ENCODE results near the gene DCTPP1. TPM values are rescaled to one million over a fixed set of nuclear protein-coding genes. Genes with fewer than 3 reads are reported as not detected.

DCTPP1 gene
- total RNA-seq, 4 donors from 2014 or later = 11.8 to 32.6 (median 17.8) TPM

DNA sequence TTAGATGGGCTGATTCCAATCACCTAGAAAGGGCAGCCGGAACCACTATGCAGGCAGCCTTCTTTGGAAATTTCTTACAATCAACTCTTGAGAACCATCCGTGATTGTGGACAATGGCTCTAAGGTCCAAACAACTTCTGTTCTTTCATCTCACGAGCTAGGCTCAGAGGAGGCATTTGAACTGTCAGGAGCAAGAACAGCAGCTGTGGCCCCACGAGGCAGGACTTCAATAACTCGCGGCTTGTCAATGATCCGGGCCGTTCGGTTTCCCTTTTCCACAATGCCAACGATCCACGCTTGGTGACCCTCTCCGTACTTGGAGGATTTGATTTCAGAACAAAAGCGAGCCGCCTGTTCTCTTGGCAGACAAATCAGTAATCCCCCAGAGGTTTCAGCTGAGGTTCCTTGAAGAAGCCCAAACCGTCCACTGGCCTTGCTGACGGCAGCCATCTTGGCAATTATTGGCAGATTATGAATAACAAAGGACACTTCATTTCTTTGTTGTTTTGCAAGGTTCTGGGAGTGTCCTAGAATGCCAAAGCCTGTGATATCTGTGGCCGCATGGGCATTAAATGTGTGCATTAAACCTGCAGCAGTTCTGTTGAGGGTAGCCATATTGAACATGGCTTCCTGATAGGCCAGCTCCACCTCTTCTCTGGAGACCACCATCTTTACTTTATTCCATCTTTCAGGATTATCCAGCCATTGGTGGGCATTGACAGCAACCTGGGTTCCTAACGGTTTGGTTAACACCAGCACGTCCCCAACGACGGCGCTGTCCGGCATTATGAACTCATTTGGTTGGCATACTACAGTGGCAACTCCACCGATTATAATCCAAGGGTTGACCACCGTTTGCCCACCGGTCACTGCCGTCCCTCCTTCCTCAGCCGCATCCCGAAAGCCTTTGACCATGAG is 14.7 kb upstream of the DCTPP1 start:
- Histone ChIP-seq H3K9me3 (no peaks in the 10 kb centered on the region), H3K4me1 (peaks cover 20 to 21% of the 10 kb centered on the region in 2 donors), H3K4me3 (peak overlapping the region; percentile 89 to 100 (median 95)), H3K27me3 (no peaks in the 10 kb centered on the region), H3K27ac (peak overlapping the region; percentile 97 to 100 (median 98)), H3K36me3 (no peaks in the 10 kb centered on the region)
- in situ Hi-C loops (cut with MboI; ENCODE audit: low sequenced_read_pairs in 4 of 4) = loop anchor here in 1 of 4 donors (10.0 to 25.0 kb wide), 2 partner anchors 90 to 193 kb away; partner anchors contain the start of gene ZNF747
- DNase-seq = no peak
- ATAC-seq = no peak
- TF ChIP-seq, protein P1, sequence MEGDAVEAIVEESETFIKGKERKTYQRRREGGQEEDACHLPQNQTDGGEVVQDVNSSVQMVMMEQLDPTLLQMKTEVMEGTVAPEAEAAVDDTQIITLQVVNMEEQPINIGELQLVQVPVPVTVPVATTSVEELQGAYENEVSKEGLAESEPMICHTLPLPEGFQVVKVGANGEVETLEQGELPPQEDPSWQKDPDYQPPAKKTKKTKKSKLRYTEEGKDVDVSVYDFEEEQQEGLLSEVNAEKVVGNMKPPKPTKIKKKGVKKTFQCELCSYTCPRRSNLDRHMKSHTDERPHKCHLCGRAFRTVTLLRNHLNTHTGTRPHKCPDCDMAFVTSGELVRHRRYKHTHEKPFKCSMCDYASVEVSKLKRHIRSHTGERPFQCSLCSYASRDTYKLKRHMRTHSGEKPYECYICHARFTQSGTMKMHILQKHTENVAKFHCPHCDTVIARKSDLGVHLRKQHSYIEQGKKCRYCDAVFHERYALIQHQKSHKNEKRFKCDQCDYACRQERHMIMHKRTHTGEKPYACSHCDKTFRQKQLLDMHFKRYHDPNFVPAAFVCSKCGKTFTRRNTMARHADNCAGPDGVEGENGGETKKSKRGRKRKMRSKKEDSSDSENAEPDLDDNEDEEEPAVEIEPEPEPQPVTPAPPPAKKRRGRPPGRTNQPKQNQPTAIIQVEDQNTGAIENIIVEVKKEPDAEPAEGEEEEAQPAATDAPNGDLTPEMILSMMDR (IDR thresholded peaks at IDR 0.05 in 4 of 5, conservative IDR thresholded peaks at IDR 0.05 in 1 of 5) = no peak
- TF ChIP-seq POLR2A (IDR thresholded peaks at IDR 0.05) = no peak
- intact Hi-C loops (cut with DNase I; ENCODE audit: low total_unique reads) = loop anchor here (1.0 to 2.0 kb wide), 2 partner anchors 14 to 82 kb away; partner anchors contain the start of genes DCTPP1 and ZNF768

DNA sequence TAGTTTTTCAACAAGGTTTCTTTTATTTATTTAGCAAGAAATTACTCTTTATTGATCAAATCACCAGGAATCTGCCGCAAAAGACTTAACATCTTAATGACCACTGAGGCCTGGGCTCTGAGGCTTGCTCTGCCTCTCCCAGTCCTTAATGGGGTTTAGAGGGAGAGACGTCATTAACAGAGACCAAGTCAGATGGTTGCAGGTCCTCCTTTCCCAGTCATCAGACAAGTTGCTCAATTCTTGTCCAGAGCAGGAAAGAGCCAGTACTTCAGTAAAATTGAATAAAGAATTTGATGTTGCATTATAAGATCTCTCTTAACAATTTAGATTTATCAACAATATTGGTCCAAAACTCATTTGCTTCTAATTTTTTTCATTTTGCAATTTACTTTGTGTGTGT is 13.8 kb upstream of the DCTPP1 start:
- H3K36me3 ChIP-seq = no peaks in the 10 kb centered on the region
- in situ Hi-C loops (cut with MboI; ENCODE audit: low sequenced_read_pairs in 4 of 4) = loop anchor here in 1 of 4 donors (10.0 to 25.0 kb wide), 2 partner anchors 91 to 194 kb away; partner anchors contain the start of gene ZNF747
- peak overlapping the region in 3 of 4 donors; percentile 12 to 95 (median 95) for H3K4me3 ChIP-seq
- TF ChIP-seq, protein P1 (IDR thresholded peaks at IDR 0.05 in 4 of 5, conservative IDR thresholded peaks at IDR 0.05 in 1 of 5) = no peak
- TF ChIP-seq POLR2A (IDR thresholded peaks at IDR 0.05) = peak in 1 of 2 donors; percentile 6
- H3K27me3 ChIP-seq = no peaks in the 10 kb centered on the region
- peaks cover 20 to 21% of the 10 kb centered on the region in 2 donors for H3K4me1 ChIP-seq
- ATAC-seq (no peak), DNase-seq (no peak)
- no peaks in the 10 kb centered on the region for H3K9me3 ChIP-seq
- peak overlapping the region in 3 of 4 donors; percentile 18 to 100 (median 97) for H3K27ac ChIP-seq
- intact Hi-C loops (cut with DNase I; ENCODE audit: low total_unique reads) = loop anchor here (2.0 kb wide), 1 partner anchor 83 kb away; the partner anchor contains the start of gene ZNF768

DNA sequence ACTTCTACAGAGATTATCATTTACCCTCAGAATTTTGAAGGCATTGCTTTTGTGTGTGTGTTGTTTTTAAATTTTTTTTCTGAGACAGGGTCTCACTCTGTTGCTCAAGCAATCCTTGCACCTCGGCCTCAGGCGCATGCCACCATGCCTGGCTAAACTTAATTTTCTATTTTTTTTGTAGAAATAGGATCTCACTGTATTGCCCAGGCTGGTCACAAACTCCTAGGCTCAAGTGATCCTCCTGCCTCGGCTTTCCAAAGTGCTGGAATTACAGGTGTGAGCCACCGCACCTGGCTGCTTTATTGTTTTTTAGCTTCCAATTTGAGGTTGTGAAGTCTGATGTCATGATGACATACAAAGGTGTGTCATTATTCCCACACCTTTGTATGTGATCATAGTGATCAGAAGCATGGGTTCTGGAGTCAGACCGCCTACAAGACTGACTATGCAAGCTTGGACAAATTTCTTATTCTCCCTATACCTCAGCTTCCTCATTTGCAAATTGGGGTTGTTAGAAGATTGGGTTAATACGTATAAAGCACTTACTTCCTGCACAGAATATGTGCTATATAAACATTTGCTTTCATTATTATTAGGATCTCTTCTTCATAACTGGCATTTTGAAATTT is 10.0 kb upstream of the DCTPP1 start:
- H3K27me3 ChIP-seq = no peaks in the 10 kb centered on the region
- H3K27ac ChIP-seq = no peak overlapping the region
- intact Hi-C loops (cut with DNase I; ENCODE audit: low total_unique reads) (no loop called here), in situ Hi-C loops (cut with MboI; ENCODE audit: low sequenced_read_pairs in 4 of 4) (loop anchor here (10.0 to 25.0 kb wide), 4 partner anchors 85 to 197 kb away; partner anchors contain the start of genes ZNF747 (in 2 of the 4) and ZNF768 (in 2 of the 4))
- no peaks in the 10 kb centered on the region for H3K9me3 ChIP-seq
- no peaks in the 10 kb centered on the region for H3K36me3 ChIP-seq
- no peak overlapping the region for H3K4me3 ChIP-seq
- no peak for ATAC-seq
- TF ChIP-seq, protein P1 (IDR thresholded peaks at IDR 0.05 in 4 of 5, conservative IDR thresholded peaks at IDR 0.05 in 1 of 5) = no peak
- TF ChIP-seq POLR2A (IDR thresholded peaks at IDR 0.05) = no peak
- DNase-seq = no peak
- H3K4me1 ChIP-seq = peaks cover 18 to 19% of the 10 kb centered on the region in 2 donors

GRCh38 chr16:30438835-30439234 is 9.0 kb upstream of the DCTPP1 start:
- in situ Hi-C loops (cut with MboI; ENCODE audit: low sequenced_read_pairs in 4 of 4) = loop anchor here (10.0 to 25.0 kb wide), 4 partner anchors 86 to 198 kb away; partner anchors contain the start of genes ZNF768 (in 2 of the 4) and ZNF747 (in 1 of the 4)
- Histone ChIP-seq H3K36me3 (no peaks in the 10 kb centered on the region), H3K9me3 (no peaks in the 10 kb centered on the region), H3K4me1 (peaks cover 8 to 9% of the 10 kb centered on the region in 2 donors), H3K27ac (no peak overlapping the region), H3K4me3 (no peak overlapping the region), H3K27me3 (no peaks in the 10 kb centered on the region)
- intact Hi-C loops (cut with DNase I; ENCODE audit: low total_unique reads) = no loop called here
- ATAC-seq (no peak), DNase-seq (no peak)
- TF ChIP-seq, protein P1 (IDR thresholded peaks at IDR 0.05 in 4 of 5, conservative IDR thresholded peaks at IDR 0.05 in 1 of 5) = no peak
- no peak for TF ChIP-seq POLR2A (IDR thresholded peaks at IDR 0.05)

Data from gastrocnemius medialis (tissue), 4 donors.